Choroid plexus epithelial cell (primary cell): ENCODE data around the gene GARRE1.
A peak's percentile ranks its signal among the peaks of the same experiment; 100 is the strongest.
"Not testable (repeated sequence)": the region's sequence is repeated elsewhere in the genome, so short reads cannot be mapped to it uniquely, and the experiment has no call there.

ENCODE experiments used
- DNase-seq: peaks from one replicate; pipeline ENCODE4 v3.0.0-alpha.2; 2010; ENCODE audit warnings: low read depth
- H3K4me3 ChIP-seq: 2 replicates; pipeline ENCODE4 v1.5.1; 2011; ENCODE audit warnings: low read depth, mild to moderate bottlenecking, control low read depth, low read length, moderate library complexity
- TF ChIP-seq, protein P1 (sequence below): conservative IDR thresholded peaks from 2 replicates; pipeline ENCODE4 v1.5.1; 2011; ENCODE audit warnings: low read depth, mild to moderate bottlenecking, control low read depth, inconsistent platforms, low read length, moderate library complexity

GARRE1 gene

DNA sequence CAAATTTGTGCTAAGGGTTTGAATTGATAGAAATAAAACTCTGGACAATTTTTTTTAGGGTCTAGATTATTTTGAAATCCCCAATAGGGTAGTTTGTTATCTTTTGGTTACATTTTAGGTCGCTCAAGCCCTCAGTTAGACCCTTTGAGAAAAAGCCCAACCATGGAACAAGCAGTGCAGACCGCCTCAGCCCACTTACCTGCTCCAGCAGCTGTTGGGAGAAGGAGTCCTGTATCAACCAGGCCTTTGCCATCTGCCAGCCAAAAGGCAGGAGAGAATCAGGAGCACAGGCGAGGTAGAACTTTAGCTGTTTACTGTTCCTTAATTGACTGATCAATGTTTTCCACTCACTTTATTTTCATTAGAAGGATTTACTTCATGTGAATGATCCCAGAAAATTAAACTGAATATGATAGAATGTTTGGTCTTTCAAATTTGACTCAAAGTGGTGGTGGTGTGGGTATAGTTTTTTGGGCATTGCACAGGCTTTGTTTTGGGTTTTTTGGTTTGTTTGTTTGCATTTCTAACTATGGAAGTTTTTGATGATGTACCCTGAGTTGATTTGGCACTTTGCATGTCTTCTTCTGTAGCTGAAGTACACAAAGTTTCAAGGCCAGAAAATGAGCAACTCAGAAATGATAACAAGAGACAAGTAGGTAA, 39.2 kb upstream of the GARRE1 start:
- H3K4me3 ChIP-seq = no peak overlapping the region
- DNase-seq = no peak
- TF ChIP-seq, protein P1, sequence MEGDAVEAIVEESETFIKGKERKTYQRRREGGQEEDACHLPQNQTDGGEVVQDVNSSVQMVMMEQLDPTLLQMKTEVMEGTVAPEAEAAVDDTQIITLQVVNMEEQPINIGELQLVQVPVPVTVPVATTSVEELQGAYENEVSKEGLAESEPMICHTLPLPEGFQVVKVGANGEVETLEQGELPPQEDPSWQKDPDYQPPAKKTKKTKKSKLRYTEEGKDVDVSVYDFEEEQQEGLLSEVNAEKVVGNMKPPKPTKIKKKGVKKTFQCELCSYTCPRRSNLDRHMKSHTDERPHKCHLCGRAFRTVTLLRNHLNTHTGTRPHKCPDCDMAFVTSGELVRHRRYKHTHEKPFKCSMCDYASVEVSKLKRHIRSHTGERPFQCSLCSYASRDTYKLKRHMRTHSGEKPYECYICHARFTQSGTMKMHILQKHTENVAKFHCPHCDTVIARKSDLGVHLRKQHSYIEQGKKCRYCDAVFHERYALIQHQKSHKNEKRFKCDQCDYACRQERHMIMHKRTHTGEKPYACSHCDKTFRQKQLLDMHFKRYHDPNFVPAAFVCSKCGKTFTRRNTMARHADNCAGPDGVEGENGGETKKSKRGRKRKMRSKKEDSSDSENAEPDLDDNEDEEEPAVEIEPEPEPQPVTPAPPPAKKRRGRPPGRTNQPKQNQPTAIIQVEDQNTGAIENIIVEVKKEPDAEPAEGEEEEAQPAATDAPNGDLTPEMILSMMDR = no peak

DNA sequence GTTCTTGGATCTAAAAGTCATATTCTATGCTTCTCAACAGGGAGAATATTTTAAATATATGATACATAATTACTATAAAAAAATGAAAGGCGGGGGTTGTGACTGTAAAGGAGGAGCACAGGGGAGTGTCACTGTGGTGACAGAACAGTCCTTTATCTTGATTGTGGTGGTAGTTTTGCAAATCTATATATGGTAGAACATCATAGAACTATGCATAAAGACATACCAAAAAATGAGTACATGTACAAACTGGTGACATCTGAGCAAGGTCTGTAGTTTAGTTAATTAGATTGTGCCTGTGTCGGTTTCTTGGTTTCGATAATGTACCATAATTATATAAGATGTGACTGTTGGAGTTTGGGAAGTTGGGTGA, 38.7 kb upstream of the GARRE1 start:
- TF ChIP-seq, protein P1 = no peak
- DNase-seq = no peak
- H3K4me3 ChIP-seq = no peak overlapping the region

DNA sequence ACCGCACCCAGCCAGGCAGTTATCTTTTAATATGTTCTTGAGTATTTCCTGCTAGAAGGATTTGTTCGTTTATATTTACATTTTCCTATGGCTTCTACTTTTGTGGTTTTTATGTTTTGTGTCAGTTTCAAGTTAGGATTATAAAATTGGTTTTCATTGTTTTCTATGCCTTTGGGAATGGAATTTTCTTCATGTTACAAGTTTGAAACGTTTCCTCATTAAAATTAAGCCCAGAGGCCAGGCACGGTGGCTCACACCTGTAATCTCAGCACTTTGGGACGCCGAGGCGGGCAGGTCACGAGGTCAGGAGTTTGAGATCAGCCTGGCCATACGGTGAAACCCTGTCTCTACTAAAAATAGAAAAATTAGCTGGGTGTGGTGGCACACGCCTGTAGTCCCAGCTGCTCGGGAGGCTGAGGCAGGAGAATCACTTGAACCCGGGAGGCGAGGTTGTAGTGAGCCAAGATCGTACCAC, 37.6 kb upstream of the GARRE1 start:
- not testable (repeated sequence) for H3K4me3 ChIP-seq, DNase-seq

DNA sequence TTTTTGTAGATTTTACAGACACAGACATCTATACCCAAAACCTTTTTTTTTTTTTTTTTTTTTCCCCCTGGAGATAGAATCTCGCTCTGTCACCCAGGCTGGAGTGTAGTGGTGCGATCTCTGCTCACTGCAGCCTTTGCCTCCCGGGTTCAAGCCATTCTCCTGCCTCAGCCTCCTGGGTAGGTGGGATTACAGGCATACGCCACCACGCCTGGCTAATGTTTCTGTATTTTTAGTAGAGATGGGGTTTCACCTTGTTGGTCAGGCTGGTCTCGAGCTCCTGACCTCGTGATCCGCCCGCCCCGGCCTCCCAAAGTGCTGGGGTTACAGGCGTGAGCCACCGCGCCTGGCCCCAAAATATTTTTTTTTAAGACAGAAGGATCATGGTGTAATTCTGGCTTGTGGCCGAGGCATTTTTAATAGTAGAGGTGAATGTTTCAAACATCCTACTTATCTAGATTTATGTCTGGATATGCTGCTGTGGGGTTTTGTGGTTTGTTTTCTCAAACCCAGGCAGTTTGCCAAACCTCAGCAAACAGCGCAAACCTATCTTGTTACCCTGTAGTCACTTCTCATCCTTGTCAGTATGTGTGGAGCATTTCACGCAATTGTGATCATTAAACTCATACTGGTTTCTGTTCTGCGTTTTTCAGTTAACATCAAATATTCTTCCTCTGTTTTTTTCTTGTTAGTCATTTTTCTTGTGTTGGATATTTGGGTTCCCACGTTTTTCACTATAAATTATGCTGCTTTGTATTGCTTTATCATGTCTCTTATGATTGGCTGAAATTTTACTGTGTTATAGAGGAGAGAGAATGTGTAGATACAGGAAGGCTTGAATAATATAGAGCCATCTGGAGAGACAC, 36.2 kb upstream of the GARRE1 start:
- no peak overlapping the region for H3K4me3 ChIP-seq
- TF ChIP-seq, protein P1 = no peak
- peak; percentile 99 for DNase-seq

DNA sequence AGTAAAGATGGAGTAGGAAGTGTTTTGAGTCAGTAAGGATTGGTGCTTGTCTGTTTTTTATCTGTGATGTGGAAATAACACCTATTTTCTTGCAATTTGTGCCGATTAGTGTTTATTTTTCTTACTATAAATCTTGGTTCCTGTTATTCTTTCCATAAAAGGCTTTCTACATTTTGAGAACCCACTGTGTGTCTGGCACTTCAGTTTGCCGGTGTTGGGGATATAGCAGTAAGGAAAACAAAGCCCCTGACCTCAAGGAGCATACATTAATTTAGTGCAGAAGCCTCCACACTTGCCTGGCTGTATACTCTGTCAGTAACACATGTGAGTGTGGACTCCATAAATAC, 35.6 kb upstream of the GARRE1 start:
- H3K4me3 ChIP-seq = no peak overlapping the region
- TF ChIP-seq, protein P1 = no peak
- no peak for DNase-seq

DNA sequence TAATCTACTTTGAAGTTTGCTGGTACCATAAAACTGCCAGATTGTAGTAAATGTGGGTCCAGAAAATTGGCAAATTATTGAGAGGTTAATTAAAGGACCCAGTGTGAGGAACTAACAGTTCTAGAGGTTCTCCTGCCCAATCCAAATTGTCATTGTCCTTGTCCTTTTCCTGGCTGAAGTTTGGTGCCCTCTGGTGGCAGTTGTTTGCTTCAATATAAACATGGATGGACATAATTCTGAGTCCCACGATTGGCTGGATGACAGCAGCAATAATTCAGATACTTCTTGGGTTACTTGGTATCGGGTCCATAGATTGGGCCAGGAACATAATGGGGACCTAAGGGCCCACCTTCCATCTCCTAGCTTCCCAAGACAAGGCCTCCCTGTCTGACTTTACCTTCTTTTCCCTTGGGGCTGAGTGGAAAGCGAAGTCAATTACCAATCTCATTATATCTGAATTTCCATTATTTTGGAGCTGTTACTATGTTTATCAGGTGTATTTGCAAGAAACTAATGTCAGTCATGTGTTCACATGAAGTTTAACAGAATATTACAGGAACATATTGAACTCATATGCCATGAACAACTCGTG, 33.8 kb upstream of the GARRE1 start:
- peak; percentile 76 for DNase-seq
- TF ChIP-seq, protein P1 = peak; percentile 85
- no peak overlapping the region for H3K4me3 ChIP-seq

DNA sequence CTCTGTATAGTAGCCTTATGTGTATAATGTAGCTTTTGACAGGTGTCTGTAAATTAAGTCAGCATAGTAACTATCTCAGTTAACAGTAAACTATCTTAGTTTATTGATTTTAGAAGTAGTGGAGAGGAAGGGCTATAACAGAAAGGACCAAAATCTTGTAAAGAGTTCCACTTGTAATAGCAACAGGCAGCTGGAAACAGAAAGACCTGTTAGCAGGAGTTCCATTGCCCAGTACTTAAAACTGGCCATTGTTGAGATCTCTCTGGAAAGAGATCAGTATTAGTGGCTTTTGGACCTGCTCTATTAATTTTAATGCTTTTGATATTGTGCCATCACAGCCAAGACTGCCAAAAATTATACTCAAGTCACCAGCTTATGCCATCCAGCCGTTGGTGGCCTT, 32.0 kb upstream of the GARRE1 start:
- TF ChIP-seq, protein P1 = no peak
- H3K4me3 ChIP-seq = no peak overlapping the region
- DNase-seq = no peak
